ENCODE data around the gene DYRK1A. TPM values are rescaled to one million over a fixed set of nuclear protein-coding genes. Genes with fewer than 3 reads are reported as not detected.

DYRK1A gene
- total RNA-seq, 4 donors from 2014 or later: 71.5 to 116 (median 90.9) TPM

GRCh38 chr21:37525810-37526209 is 159.2 kb downstream of the DYRK1A start:
- no peak for DNase-seq
- Histone ChIP-seq H3K4me1 (no peaks in the 10 kb centered on the region), H3K36me3 (no peaks in the 10 kb centered on the region), H3K27ac (no peak overlapping the region), H3K9me3 (no peaks in the 10 kb centered on the region), H3K4me3 (no peak overlapping the region), H3K27me3 (peaks cover 7% of the 10 kb centered on the region)
- in situ Hi-C loops (cut with MboI; ENCODE audit: low pct_ligation_motif_present in 1 of 4, low pct_unique_long_range_greater_than_20kb in 1 of 4, low sequenced_read_pairs in 3 of 4) (no loop called here), intact Hi-C loops (cut with DNase I; ENCODE audit: low total_unique reads) (no loop called here)
- WGBS, 2 donors (ENCODE audit: low coverage in 1 of 2): 93 to 95% methylated on average over 2 of the region's 2 CpGs
- TF ChIP-seq POLR2A (IDR thresholded peaks at IDR 0.05) (no peak), POLR2AphosphoS5 (IDR thresholded peaks at IDR 0.05) (no peak), EP300 (IDR thresholded peaks at IDR 0.05; ENCODE audit: low read depth) (no peak)
- TF ChIP-seq, protein P1, sequence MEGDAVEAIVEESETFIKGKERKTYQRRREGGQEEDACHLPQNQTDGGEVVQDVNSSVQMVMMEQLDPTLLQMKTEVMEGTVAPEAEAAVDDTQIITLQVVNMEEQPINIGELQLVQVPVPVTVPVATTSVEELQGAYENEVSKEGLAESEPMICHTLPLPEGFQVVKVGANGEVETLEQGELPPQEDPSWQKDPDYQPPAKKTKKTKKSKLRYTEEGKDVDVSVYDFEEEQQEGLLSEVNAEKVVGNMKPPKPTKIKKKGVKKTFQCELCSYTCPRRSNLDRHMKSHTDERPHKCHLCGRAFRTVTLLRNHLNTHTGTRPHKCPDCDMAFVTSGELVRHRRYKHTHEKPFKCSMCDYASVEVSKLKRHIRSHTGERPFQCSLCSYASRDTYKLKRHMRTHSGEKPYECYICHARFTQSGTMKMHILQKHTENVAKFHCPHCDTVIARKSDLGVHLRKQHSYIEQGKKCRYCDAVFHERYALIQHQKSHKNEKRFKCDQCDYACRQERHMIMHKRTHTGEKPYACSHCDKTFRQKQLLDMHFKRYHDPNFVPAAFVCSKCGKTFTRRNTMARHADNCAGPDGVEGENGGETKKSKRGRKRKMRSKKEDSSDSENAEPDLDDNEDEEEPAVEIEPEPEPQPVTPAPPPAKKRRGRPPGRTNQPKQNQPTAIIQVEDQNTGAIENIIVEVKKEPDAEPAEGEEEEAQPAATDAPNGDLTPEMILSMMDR (IDR thresholded peaks at IDR 0.05): no peak

- H3K27ac ChIP-seq: no peak overlapping the region
- TF ChIP-seq POLR2AphosphoS5 (IDR thresholded peaks at IDR 0.05): no peak
- no peak overlapping the region for H3K4me3 ChIP-seq
- no peak for DNase-seq
- 92% methylated on average over 5 of the region's 6 CpGs; no CpG with 5 or more reads in 1 of the 2 donors for WGBS, 2 donors (ENCODE audit: low coverage in 1 of 2)
- in situ Hi-C loops (cut with MboI; ENCODE audit: low pct_ligation_motif_present in 1 of 4, low pct_unique_long_range_greater_than_20kb in 1 of 4, low sequenced_read_pairs in 3 of 4): no loop called here
- no peaks in the 10 kb centered on the region for H3K4me1 ChIP-seq
- no peaks in the 10 kb centered on the region for H3K9me3 ChIP-seq
- no peaks in the 10 kb centered on the region for H3K36me3 ChIP-seq
- intact Hi-C loops (cut with DNase I; ENCODE audit: low total_unique reads): no loop called here
- peaks cover 20% of the 10 kb centered on the region for H3K27me3 ChIP-seq
These were observed 160.5 kb downstream of the DYRK1A start for GRCh38 chr21:37527103-37527502.

- Histone ChIP-seq H3K36me3 (no peaks in the 10 kb centered on the region), H3K4me1 (no peaks in the 10 kb centered on the region), H3K9me3 (no peaks in the 10 kb centered on the region), H3K27ac (no peak overlapping the region), H3K27me3 (peaks cover 25% of the 10 kb centered on the region), H3K4me3 (no peak overlapping the region)
- TF ChIP-seq, protein P1 (IDR thresholded peaks at IDR 0.05): no peak
- TF ChIP-seq POLR2A (IDR thresholded peaks at IDR 0.05): no peak
- TF ChIP-seq POLR2AphosphoS5 (IDR thresholded peaks at IDR 0.05): no peak
- no peak for TF ChIP-seq EP300 (IDR thresholded peaks at IDR 0.05; ENCODE audit: low read depth)
- intact Hi-C loops (cut with DNase I; ENCODE audit: low total_unique reads) (no loop called here), in situ Hi-C loops (cut with MboI; ENCODE audit: low pct_ligation_motif_present in 1 of 4, low pct_unique_long_range_greater_than_20kb in 1 of 4, low sequenced_read_pairs in 3 of 4) (no loop called here)
- DNase-seq: no peak
- 90% methylated on average over 4 of the region's 4 CpGs for WGBS, 2 donors (ENCODE audit: low coverage in 1 of 2)
These were observed 161.1 kb downstream of the DYRK1A start for GRCh38 chr21:37527716-37528115.

DNA sequence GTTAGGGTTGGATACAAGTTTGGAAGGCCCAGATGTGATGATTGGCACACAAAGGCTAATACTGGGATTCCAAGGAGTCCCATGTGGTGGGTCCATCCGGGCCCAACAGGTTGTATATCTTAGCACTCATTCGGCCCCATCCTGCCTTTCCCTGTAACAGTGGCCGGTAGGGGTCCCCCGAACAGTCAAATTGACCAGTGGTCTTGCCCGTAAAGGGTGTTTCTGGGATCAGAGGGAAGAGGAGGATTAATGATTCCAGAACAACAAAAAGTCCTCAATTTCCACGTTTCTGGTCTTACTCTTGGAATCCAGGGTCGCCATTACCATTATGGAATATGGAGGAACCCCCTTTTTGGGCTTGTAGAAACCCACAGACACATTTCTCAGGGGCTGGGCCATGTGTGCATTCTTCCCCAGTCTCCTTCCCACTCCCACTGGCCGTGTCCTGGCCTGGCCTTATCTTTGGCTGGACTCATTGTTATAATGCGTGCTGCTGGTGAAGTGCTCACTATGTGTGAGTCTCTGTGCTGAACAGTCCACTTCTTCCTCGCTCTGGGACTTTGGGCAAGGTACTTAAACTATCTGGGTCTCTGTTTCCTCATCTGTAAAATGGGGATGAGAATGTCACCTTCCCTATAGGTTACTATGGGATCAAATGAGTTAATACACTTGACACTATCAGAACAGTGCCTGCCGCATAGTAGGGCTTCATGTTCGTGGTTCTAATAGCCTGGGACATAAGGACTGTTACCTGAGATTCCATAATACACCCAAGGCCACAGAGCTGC is 161.8 kb downstream of the DYRK1A start:
- DNase-seq: no peak
- Histone ChIP-seq H3K4me3 (no peak overlapping the region), H3K9me3 (no peaks in the 10 kb centered on the region), H3K27me3 (peaks cover 31% of the 10 kb centered on the region), H3K27ac (no peak overlapping the region), H3K4me1 (no peaks in the 10 kb centered on the region), H3K36me3 (no peaks in the 10 kb centered on the region)
- intact Hi-C loops (cut with DNase I; ENCODE audit: low total_unique reads) (no loop called here), in situ Hi-C loops (cut with MboI; ENCODE audit: low pct_ligation_motif_present in 1 of 4, low pct_unique_long_range_greater_than_20kb in 1 of 4, low sequenced_read_pairs in 3 of 4) (no loop called here)
- WGBS, 2 donors (ENCODE audit: low coverage in 1 of 2): 74 to 81% methylated on average over 6 to 12 of the region's 12 CpGs
- no peak for TF ChIP-seq POLR2AphosphoS5 (IDR thresholded peaks at IDR 0.05)
- TF ChIP-seq, protein P1 (IDR thresholded peaks at IDR 0.05): no peak
- TF ChIP-seq POLR2A (IDR thresholded peaks at IDR 0.05): no peak
- TF ChIP-seq EP300 (IDR thresholded peaks at IDR 0.05; ENCODE audit: low read depth): no peak

All from transverse colon (tissue), 4 donors.